CD4-positive, alpha-beta T cell (primary cell): Measurements from ENCODE around the gene MICAL2. TPM values are rescaled to one million over a fixed set of nuclear protein-coding genes. Genes with fewer than 3 reads are reported as not detected.
A peak's percentile ranks its signal among the peaks of the same experiment; 100 is the strongest.

Source experiments
- ATAC-seq: fragments of 200-7000 bp; cut with Tn5 transposase; one replicate; pipeline ENCODE4 v1.10.0; 2022; ENCODE audit warnings: mild to moderate bottlenecking; ENCODE audit not compliant: poor library complexity
- CTCF ChIA-PET: fragments of 350-600 bp; sonication (Branson Sonifier 250); formaldehyde crosslinking; loops from one replicate; lab custom pipeline; 2021; ENCODE audit warnings: antibody characterized with exemption, inconsistent platforms; lab: Charles Lee
- POLR2A ChIA-PET: fragments of 350-600 bp; sonication (Branson Sonifier 250); formaldehyde crosslinking; loops from one replicate; lab custom pipeline; 2021; ENCODE audit warnings: antibody characterized with exemption, inconsistent platforms; lab: Charles Lee
- DNase-seq, 14 experiments: peaks; one replicate each; pipeline ENCODE4 v3.0.0-alpha.2; 2013 to 2020; ENCODE audit warnings: mixed read lengths in 2 of 14
- H3K27ac ChIP-seq, 2 donors: one replicate each; pipeline versions ENCODE4 v1.5.1 to v1.7.0; 2013; ENCODE audit warnings: low read length in 2 of 2, low read depth in 1 of 2, mild to moderate bottlenecking in 1 of 2
- H3K27me3 ChIP-seq, 2 experiments: 1 replicate in 1 of 2; 2 replicates in 1 of 2; pipeline versions ENCODE4 v1.6.1 to v1.7.0; 2013; ENCODE audit warnings: low read length in 2 of 2, control low read depth in 1 of 2, mild to moderate bottlenecking in 1 of 2, moderate library complexity in 1 of 2; ENCODE audit not compliant: insufficient read depth in 2 of 2, control insufficient read depth in 1 of 2
- H3K36me3 ChIP-seq: one replicate; pipeline ENCODE4 v1.6.1; 2013; ENCODE audit warnings: low read length, control low read depth; ENCODE audit not compliant: insufficient read depth
- H3K4me1 ChIP-seq: one replicate; pipeline ENCODE4 v1.6.1; 2013; ENCODE audit warnings: low read length, control low read depth; ENCODE audit not compliant: insufficient read depth
- H3K4me3 ChIP-seq: one replicate; pipeline ENCODE4 v1.5.1; 2013; ENCODE audit warnings: mild to moderate bottlenecking, low read length, moderate library complexity
- H3K9me3 ChIP-seq, 2 experiments: 1 replicate in 1 of 2; 2 replicates in 1 of 2; pipeline versions ENCODE4 v1.6.1 to v1.7.0; 2013; ENCODE audit warnings: low read length in 2 of 2, mild to moderate bottlenecking in 2 of 2, control low read depth in 1 of 2, moderate library complexity in 1 of 2; ENCODE audit not compliant: control insufficient read depth in 1 of 2, insufficient read depth in 1 of 2
- H3K27ac Mint-ChIP-seq: one replicate; pipeline ENCODE4 v1.8.0; 2020; ENCODE audit warnings: mixed read lengths
- H3K27me3 Mint-ChIP-seq: one replicate; pipeline ENCODE4 v1.8.0; 2021; ENCODE audit warnings: mixed read lengths
- H3K36me3 Mint-ChIP-seq: one replicate; pipeline ENCODE4 v1.8.0; 2021; ENCODE audit warnings: low read depth, mixed read lengths
- H3K4me1 Mint-ChIP-seq: one replicate; pipeline ENCODE4 v1.8.0; 2021; ENCODE audit warnings: low read depth, mixed read lengths
- H3K4me3 Mint-ChIP-seq: one replicate; pipeline ENCODE4 v1.8.0; 2020; ENCODE audit warnings: mild to moderate bottlenecking, mixed read lengths
- H3K9me3 Mint-ChIP-seq: one replicate; pipeline ENCODE4 v1.8.0; 2020; ENCODE audit warnings: mixed read lengths
- intact Hi-C, 2 experiments: fragments of 100-400 bp; cut with DNase I in 1 of 2; cut with micrococcal nuclease in 1 of 2; formaldehyde crosslinking; loops; one replicate each; pipeline versions ENCODE4 v1.15.1 to v1.9.0; 2023 to 2025; cut with DNase I, micrococcal nuclease
- polyA plus RNA-seq, 2 donors: library from polyadenylated mRNA; unstranded; fragments of 120-200 nt; gene quantifications; one replicate each; pipeline ENCODE4 v1.2.1, GENCODE V29; 2013
- total RNA-seq, 174 experiments: library from RNA in 2 of 174; stranded (reverse) in 2 of 174; gene quantifications; one replicate each; pipeline ENCODE4 v1.2.3 and lab custom pipeline; 2021 to 2026
- TF ChIP-seq, protein P1 (sequence below): fragments of 200-600 bp; IDR thresholded peaks from one replicate; pipeline ENCODE4 v1.8.0; 2022; ENCODE audit warnings: antibody characterized with exemption, mild to moderate bottlenecking

MICAL2 gene, protein sequence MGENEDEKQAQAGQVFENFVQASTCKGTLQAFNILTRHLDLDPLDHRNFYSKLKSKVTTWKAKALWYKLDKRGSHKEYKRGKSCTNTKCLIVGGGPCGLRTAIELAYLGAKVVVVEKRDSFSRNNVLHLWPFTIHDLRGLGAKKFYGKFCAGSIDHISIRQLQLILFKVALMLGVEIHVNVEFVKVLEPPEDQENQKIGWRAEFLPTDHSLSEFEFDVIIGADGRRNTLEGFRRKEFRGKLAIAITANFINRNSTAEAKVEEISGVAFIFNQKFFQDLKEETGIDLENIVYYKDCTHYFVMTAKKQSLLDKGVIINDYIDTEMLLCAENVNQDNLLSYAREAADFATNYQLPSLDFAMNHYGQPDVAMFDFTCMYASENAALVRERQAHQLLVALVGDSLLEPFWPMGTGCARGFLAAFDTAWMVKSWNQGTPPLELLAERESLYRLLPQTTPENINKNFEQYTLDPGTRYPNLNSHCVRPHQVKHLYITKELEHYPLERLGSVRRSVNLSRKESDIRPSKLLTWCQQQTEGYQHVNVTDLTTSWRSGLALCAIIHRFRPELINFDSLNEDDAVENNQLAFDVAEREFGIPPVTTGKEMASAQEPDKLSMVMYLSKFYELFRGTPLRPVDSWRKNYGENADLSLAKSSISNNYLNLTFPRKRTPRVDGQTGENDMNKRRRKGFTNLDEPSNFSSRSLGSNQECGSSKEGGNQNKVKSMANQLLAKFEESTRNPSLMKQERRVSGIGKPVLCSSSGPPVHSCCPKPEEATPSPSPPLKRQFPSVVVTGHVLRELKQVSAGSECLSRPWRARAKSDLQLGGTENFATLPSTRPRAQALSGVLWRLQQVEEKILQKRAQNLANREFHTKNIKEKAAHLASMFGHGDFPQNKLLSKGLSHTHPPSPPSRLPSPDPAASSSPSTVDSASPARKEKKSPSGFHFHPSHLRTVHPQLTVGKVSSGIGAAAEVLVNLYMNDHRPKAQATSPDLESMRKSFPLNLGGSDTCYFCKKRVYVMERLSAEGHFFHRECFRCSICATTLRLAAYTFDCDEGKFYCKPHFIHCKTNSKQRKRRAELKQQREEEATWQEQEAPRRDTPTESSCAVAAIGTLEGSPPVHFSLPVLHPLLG
- total RNA-seq: 10 to 100 TPM; 12.8 to 14.1 TPM
- 31.1 TPM for polyA plus RNA-seq (2013, experiment 1 of 2)
- polyA plus RNA-seq (2013, experiment 2 of 2): 25.2 TPM
- 9.9 to 334 (median 27.8) reads per million in 172 experiments for total RNA-seq (lab: John Stamatoyannopoulos, UW)

DNA sequence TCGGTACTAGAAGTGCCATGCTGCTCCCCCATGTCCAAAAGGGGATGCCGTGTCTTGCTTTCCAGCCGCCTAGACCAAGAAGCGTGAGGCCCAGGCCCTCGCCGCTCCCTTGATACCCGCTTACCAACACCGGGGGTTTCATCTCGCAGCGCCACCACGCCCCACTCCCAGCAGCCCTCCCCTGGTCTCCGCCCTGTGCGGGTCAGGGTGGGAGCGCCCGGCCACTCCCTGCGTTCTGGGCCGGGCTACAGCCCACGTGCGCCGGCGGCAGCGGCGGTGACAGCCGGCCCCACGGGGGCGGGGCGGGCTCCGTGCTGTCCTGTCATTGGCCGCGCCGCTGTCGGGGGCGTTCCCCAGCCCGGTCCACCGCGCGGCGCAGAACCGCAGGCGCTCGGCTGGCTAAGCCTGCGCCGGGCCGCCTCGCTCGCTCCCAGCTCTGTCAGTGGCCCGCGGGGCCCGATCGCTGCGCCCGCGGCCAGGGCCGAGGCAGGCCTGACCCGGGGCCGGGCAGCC, at the start of gene MICAL2:
Gene MICAL2 (plus strand): TSS at position 390 of the 513 bp plus-strand sequence. CDS start 51,566 bp downstream, outside the sequence.
- TF ChIP-seq, protein P1, sequence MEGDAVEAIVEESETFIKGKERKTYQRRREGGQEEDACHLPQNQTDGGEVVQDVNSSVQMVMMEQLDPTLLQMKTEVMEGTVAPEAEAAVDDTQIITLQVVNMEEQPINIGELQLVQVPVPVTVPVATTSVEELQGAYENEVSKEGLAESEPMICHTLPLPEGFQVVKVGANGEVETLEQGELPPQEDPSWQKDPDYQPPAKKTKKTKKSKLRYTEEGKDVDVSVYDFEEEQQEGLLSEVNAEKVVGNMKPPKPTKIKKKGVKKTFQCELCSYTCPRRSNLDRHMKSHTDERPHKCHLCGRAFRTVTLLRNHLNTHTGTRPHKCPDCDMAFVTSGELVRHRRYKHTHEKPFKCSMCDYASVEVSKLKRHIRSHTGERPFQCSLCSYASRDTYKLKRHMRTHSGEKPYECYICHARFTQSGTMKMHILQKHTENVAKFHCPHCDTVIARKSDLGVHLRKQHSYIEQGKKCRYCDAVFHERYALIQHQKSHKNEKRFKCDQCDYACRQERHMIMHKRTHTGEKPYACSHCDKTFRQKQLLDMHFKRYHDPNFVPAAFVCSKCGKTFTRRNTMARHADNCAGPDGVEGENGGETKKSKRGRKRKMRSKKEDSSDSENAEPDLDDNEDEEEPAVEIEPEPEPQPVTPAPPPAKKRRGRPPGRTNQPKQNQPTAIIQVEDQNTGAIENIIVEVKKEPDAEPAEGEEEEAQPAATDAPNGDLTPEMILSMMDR: no peak
- Histone ChIP-seq H3K27ac (no peak within 1 kb of the TSS), H3K36me3 (no peaks in the 10 kb centered on the region), H3K27me3 (no peaks in the 10 kb centered on the region), H3K9me3 (no peaks in the 10 kb centered on the region), H3K4me1 (peaks cover 32% of the 10 kb centered on the region), H3K4me3 (peak within 1 kb of the TSS; percentile 65)
- Mint-ChIP-seq H3K27me3 (no peaks in the 10 kb centered on the region), H3K36me3 (no peaks in the 10 kb centered on the region), H3K9me3 (no peaks in the 10 kb centered on the region), H3K4me3 (peak within 1 kb of the TSS; percentile 85), H3K27ac (peak within 1 kb of the TSS; percentile 12), H3K4me1 (peaks cover 22% of the 10 kb centered on the region)
- ATAC-seq (peak; percentile 97), DNase-seq (peak; percentile 53 to 93 (median 73))
- ChIA-PET CTCF (interaction anchor here (1.0 kb wide), 1 partner anchor 126 kb away, joined by 3 read pairs; no protein-coding TSS in a partner anchor), POLR2A (interaction anchor here (0.7 to 3.1 kb wide), 5 partner anchors 23 to 125 kb away, joined by 3 to 13 read pairs (median 4); no protein-coding TSS in a partner anchor)
- intact Hi-C loops: loop anchor here (1.0 to 10.0 kb wide), 5 partner anchors 23 to 1555 kb away; partner anchors contain the start of gene FAR1 (in 1 of the 2)

DNA sequence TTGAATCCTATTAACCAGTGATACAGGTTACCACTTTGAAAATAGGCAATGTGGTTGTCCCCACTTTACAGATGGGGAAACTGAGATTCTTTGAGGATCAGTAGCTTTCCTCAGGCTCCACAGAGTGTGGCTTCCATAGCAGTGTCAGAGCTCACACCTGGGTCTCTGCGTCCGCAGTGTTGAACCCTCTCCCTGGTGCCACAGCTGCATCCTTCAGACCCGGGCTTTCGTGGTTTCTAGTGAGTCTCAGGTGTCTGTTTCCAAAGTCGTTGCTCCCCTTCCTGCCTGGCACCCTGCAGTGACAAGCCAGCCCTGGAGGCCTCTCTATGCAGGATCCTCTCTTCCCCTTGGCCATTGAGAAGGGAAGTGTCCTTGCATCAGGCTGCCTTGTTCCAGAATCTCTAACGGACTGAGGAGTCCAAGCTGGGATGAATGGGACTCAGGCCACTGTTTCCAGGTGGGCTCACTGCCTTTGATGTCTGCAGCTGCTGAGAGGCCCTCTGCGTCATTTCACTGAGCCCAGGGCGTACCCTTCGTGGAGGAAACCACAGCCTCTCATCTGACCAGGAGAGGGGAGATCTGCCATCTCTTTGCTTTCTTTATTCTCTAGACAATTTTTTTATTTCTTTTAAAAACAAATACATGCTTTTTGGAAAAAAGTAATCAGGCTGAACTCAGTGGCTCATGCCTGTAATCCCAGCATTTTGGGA, 48.4 kb upstream of the MICAL2 start:
- DNase-seq (no peak), ATAC-seq (no peak)
- Histone ChIP-seq H3K27me3 (no peaks in the 10 kb centered on the region), H3K4me3 (no peak overlapping the region), H3K4me1 (peaks cover 5% of the 10 kb centered on the region), H3K27ac (no peak overlapping the region), H3K36me3 (no peaks in the 10 kb centered on the region), H3K9me3 (peaks cover 0 to 4% of the 10 kb centered on the region in 2 experiments)
- Mint-ChIP-seq H3K4me3 (no peak overlapping the region), H3K9me3 (no peaks in the 10 kb centered on the region), H3K4me1 (no peaks in the 10 kb centered on the region), H3K27me3 (no peaks in the 10 kb centered on the region), H3K36me3 (no peaks in the 10 kb centered on the region), H3K27ac (no peak overlapping the region)
- POLR2A ChIA-PET: interaction anchor here (1.4 kb wide), 1 partner anchor 24 kb away, joined by 5 read pairs; no protein-coding TSS in a partner anchor
- CTCF ChIA-PET: no interaction called here
- TF ChIP-seq, protein P1: no peak
- intact Hi-C loops: no loop called here
